HG02884 (cell line): ENCODE data around the gene LASP1.
"Not testable (repeated sequence)": the region's sequence is repeated elsewhere in the genome, so short reads cannot be mapped to it uniquely, and the experiment has no call there.

Source experiments
- ATAC-seq: cut with Tn5 transposase; IDR thresholded peaks from one replicate; pipeline ENCODE4 v1.9.1; 2021; ENCODE audit warnings: mild to moderate bottlenecking, moderate library complexity; ENCODE audit not compliant: unreplicated experiment

The LASP1 gene

GRCh38 chr17:38906460-38907228 lies 36.8 kb downstream of the LASP1 start:
- ATAC-seq: no peak

GRCh38 chr17:38907930-38908675 lies 38.2 kb downstream of the LASP1 start:
- no peak for ATAC-seq

- no peak for ATAC-seq
Observed at GRCh38 chr17:38908676-38909181, 38.9 kb downstream of the LASP1 start.

GRCh38 chr17:38910325-38910724 lies 40.5 kb downstream of the LASP1 start:
- no peak for ATAC-seq

- no peak for ATAC-seq
Observed at GRCh38 chr17:38911081-38911730, 41.3 kb downstream of the LASP1 start.

GRCh38 chr17:38911731-38912081 lies 41.8 kb downstream of the LASP1 start:
- not testable (repeated sequence) for ATAC-seq

- no peak for ATAC-seq
Observed at GRCh38 chr17:38912221-38912813, 42.5 kb downstream of the LASP1 start.

- ATAC-seq: no peak
Observed at GRCh38 chr17:38914741-38915638, 45.1 kb downstream of the LASP1 start.

GRCh38 chr17:38915639-38915995 lies 45.8 kb downstream of the LASP1 start:
- no peak for ATAC-seq

- ATAC-seq: no peak
Observed at GRCh38 chr17:38916771-38917170, 46.9 kb downstream of the LASP1 start.

GRCh38 chr17:38917259-38917658 lies 47.4 kb downstream of the LASP1 start:
- ATAC-seq: no peak

- ATAC-seq: no peak
Observed at GRCh38 chr17:38918129-38918913, 48.5 kb downstream of the LASP1 start.

GRCh38 chr17:38918916-38919315 lies 49.1 kb downstream of the LASP1 start:
- ATAC-seq: no peak

GRCh38 chr17:38919316-38920078 lies 49.6 kb downstream of the LASP1 start:
- no peak for ATAC-seq

- ATAC-seq: no peak
Observed at GRCh38 chr17:38920374-38921291, 50.8 kb downstream of the LASP1 start.

GRCh38 chr17:38921756-38922411 lies 52.0 kb downstream of the LASP1 start:
- ATAC-seq: no peak
